ENCODE data around the gene ADCY3.

DNA sequence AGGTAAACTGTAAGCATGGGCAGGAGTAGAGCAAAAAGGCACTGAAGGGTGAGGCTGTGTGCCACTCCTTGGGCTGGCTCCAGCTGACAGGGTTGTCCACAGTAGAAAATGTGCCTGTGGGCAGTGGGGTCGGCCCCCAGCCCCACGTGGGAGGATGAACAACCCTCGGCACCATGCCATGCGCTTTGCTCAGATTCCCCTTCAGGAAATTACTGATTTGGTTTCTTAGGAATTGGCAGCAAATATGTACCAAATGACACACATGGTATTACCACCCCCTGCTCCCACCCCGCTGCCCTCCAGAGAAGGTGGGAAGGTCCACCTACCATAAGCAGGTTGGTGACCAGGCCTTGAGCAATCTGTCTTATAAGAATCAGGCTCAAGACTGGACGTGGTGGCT is 13.6 kb downstream of the ADCY3 start:
- TF ChIP-seq, protein P1, sequence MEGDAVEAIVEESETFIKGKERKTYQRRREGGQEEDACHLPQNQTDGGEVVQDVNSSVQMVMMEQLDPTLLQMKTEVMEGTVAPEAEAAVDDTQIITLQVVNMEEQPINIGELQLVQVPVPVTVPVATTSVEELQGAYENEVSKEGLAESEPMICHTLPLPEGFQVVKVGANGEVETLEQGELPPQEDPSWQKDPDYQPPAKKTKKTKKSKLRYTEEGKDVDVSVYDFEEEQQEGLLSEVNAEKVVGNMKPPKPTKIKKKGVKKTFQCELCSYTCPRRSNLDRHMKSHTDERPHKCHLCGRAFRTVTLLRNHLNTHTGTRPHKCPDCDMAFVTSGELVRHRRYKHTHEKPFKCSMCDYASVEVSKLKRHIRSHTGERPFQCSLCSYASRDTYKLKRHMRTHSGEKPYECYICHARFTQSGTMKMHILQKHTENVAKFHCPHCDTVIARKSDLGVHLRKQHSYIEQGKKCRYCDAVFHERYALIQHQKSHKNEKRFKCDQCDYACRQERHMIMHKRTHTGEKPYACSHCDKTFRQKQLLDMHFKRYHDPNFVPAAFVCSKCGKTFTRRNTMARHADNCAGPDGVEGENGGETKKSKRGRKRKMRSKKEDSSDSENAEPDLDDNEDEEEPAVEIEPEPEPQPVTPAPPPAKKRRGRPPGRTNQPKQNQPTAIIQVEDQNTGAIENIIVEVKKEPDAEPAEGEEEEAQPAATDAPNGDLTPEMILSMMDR (IDR thresholded peaks at IDR 0.05 in 8 of 11, conservative IDR thresholded peaks at IDR 0.05 in 3 of 11): no peak
- no peak for TF ChIP-seq POLR2AphosphoS5 (IDR thresholded peaks at IDR 0.05)
